Measurements from ENCODE around the gene USP20. TPM values are rescaled to one million over a fixed set of nuclear protein-coding genes. Genes with fewer than 3 reads are reported as not detected.

Gene USP20
- total RNA-seq, 1 donor from 2014 or later: 35.9 TPM

- H3K27me3 Mint-ChIP-seq (ENCODE audit: low read depth): no peaks in the 10 kb centered on the region
- H3K36me3 Mint-ChIP-seq (ENCODE audit: low read depth): no peaks in the 10 kb centered on the region
- no peak for TF ChIP-seq CTCF (conservative IDR thresholded peaks at IDR 0.05)
- peak overlapping the region; percentile 81 for H3K4me3 Mint-ChIP-seq
- no peaks in the 10 kb centered on the region for H3K9me3 Mint-ChIP-seq
- no peak overlapping the region for H3K27ac Mint-ChIP-seq (ENCODE audit: unreplicated experiment)
- no peak for DNase-seq (ENCODE audit: low read depth, low spot score)
- peaks cover 14% of the 10 kb centered on the region for H3K4me1 Mint-ChIP-seq
Measured at GRCh38 chr9:129801504-129801903, 33.8 kb upstream of the USP20 start.

GRCh38 chr9:129802833-129803675, 32.2 kb upstream of the USP20 start, which contains the start of gene TOR1B:
Gene TOR1B (plus strand): TSS chr9:129803184. CDS start chr9:129803213, 29 bp downstream.
- Mint-ChIP-seq H3K4me3 (peak within 1 kb of the TSS; percentile 91), H3K36me3 (ENCODE audit: low read depth) (peaks cover 4% of the 10 kb centered on the region), H3K9me3 (no peaks in the 10 kb centered on the region), H3K27me3 (ENCODE audit: low read depth) (no peaks in the 10 kb centered on the region), H3K27ac (ENCODE audit: unreplicated experiment) (peak within 1 kb of the TSS; percentile 50), H3K4me1 (peaks cover 14% of the 10 kb centered on the region)
- TF ChIP-seq CTCF (conservative IDR thresholded peaks at IDR 0.05): no peak
- DNase-seq (ENCODE audit: low read depth, low spot score): peak; percentile 92

- Mint-ChIP-seq H3K9me3 (no peaks in the 10 kb centered on the region), H3K27me3 (ENCODE audit: low read depth) (no peaks in the 10 kb centered on the region), H3K4me1 (peaks cover 14% of the 10 kb centered on the region), H3K36me3 (ENCODE audit: low read depth) (peaks cover 4% of the 10 kb centered on the region), H3K4me3 (peak overlapping the region; percentile 90), H3K27ac (ENCODE audit: unreplicated experiment) (no peak overlapping the region)
- no peak for TF ChIP-seq CTCF (conservative IDR thresholded peaks at IDR 0.05)
- DNase-seq (ENCODE audit: low read depth, low spot score): no peak
Measured at GRCh38 chr9:129803676-129804060, 31.6 kb upstream of the USP20 start.

- Mint-ChIP-seq H3K9me3 (no peaks in the 10 kb centered on the region), H3K4me3 (peak overlapping the region; percentile 76), H3K27ac (ENCODE audit: unreplicated experiment) (no peak overlapping the region), H3K36me3 (ENCODE audit: low read depth) (peaks cover 4% of the 10 kb centered on the region), H3K4me1 (peaks cover 17% of the 10 kb centered on the region), H3K27me3 (ENCODE audit: low read depth) (no peaks in the 10 kb centered on the region)
- no peak for DNase-seq (ENCODE audit: low read depth, low spot score)
- no peak for TF ChIP-seq CTCF (conservative IDR thresholded peaks at IDR 0.05)
Measured at GRCh38 chr9:129806061-129806460, 29.2 kb upstream of the USP20 start.

GRCh38 chr9:129809346-129809745, 25.9 kb upstream of the USP20 start:
- H3K27ac Mint-ChIP-seq (ENCODE audit: unreplicated experiment): no peak overlapping the region
- peak overlapping the region; percentile 16 for H3K4me3 Mint-ChIP-seq
- peaks cover 10% of the 10 kb centered on the region for H3K4me1 Mint-ChIP-seq
- no peaks in the 10 kb centered on the region for H3K27me3 Mint-ChIP-seq (ENCODE audit: low read depth)
- H3K9me3 Mint-ChIP-seq: no peaks in the 10 kb centered on the region
- no peak for TF ChIP-seq CTCF (conservative IDR thresholded peaks at IDR 0.05)
- peaks cover 4% of the 10 kb centered on the region for H3K36me3 Mint-ChIP-seq (ENCODE audit: low read depth)
- no peak for DNase-seq (ENCODE audit: low read depth, low spot score)

Data from neural crest cell (in vitro differentiated cells).